ENCODE data around the gene TTC39A.

- TF ChIP-seq POLR2A (IDR thresholded peaks at IDR 0.05) (no peak), CTCF (IDR thresholded peaks at IDR 0.05) (no peak)
Measured at GRCh38 chr1:51369171-51369570, 38.8 kb upstream of the TTC39A start.
